KMS-11 (cell line): ENCODE measurements around the gene PCDH12.

ENCODE experiments used
- H2AFZ ChIP-seq: fragments of 200-600 bp; sonication (generic); 2 replicates; pipeline ENCODE4 v1.6.1; 2016; ENCODE audit warnings: antibody characterized with exemption, mixed run types, low read depth
- H3K27ac ChIP-seq: fragments of 200-600 bp; sonication (generic); 2 replicates; pipeline ENCODE4 v1.6.1; 2016; ENCODE audit warnings: mild to moderate bottlenecking, mixed run types
- H3K27me3 ChIP-seq: fragments of 200-600 bp; sonication (generic); 2 replicates; pipeline ENCODE4 v1.6.1; 2017; ENCODE audit warnings: mild to moderate bottlenecking, low read depth, mixed run types, moderate library complexity; ENCODE audit not compliant: insufficient read depth
- H3K36me3 ChIP-seq: fragments of 200-600 bp; sonication (generic); 2 replicates; pipeline ENCODE4 v1.6.1; 2017; ENCODE audit warnings: mild to moderate bottlenecking, mixed run types; ENCODE audit not compliant: insufficient read depth
- H3K4me1 ChIP-seq: fragments of 200-600 bp; sonication (generic); 2 replicates; pipeline ENCODE4 v1.6.1; 2016; ENCODE audit warnings: mild to moderate bottlenecking, low read depth, mixed run types; ENCODE audit not compliant: poor library complexity, severe bottlenecking
- H3K4me2 ChIP-seq: fragments of 200-600 bp; sonication (generic); 2 replicates; pipeline ENCODE4 v1.7.0; 2016; ENCODE audit warnings: mild to moderate bottlenecking, mixed run types
- H3K4me3 ChIP-seq: fragments of 200-600 bp; sonication (generic); IDR thresholded peaks from 2 replicates; pipeline ENCODE4 v1.6.1; 2017; ENCODE audit warnings: low read depth, low read length, mixed read lengths; ENCODE audit not compliant: insufficient read depth
- H3K79me2 ChIP-seq: fragments of 200-600 bp; sonication (generic); 2 replicates; pipeline ENCODE4 v1.6.1; 2016; ENCODE audit warnings: low read depth, mixed run types; ENCODE audit not compliant: insufficient read depth
- H3K9ac ChIP-seq: fragments of 200-600 bp; sonication (generic); 2 replicates; pipeline ENCODE4 v1.6.1; 2016; ENCODE audit warnings: mild to moderate bottlenecking, mixed run types
- H4K20me1 ChIP-seq: fragments of 200-600 bp; sonication (generic); 2 replicates; pipeline ENCODE4 v1.6.1; 2016; ENCODE audit warnings: mild to moderate bottlenecking, mixed run types; ENCODE audit not compliant: insufficient read depth
- TF ChIP-seq, protein P1 (sequence below): fragments of 200-600 bp; sonication (generic); conservative IDR thresholded peaks from 2 replicates; pipeline ENCODE4 v1.6.1; 2017; ENCODE audit warnings: low read depth, mild to moderate bottlenecking, antibody characterized with exemption, low read length, moderate library complexity, mixed read lengths

Gene PCDH12

DNA sequence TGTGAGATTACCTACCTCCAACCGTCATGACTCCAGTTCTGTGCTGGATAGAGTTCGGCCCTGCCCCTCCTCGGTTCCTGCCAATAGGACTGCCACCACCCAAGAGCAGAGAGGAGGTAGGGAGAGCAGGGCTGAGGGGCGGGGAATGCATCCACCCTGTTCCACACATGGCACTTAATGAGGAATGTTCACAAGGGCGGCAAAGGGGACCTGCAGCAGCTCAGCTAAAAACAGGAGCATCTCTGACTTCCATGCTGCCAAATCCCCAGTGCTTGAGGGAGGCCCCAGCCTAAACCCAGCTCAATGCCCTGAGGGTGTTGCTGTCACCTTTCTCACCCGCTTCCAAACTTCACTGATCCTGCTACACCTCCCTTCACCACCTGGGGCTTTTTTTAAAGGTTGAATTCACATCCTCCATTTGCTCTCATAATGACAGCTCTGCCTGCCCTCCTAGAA lies 42.1 kb downstream of the PCDH12 start:
- H4K20me1 ChIP-seq = no peaks in the 10 kb centered on the region
- H3K27me3 ChIP-seq = no peaks in the 10 kb centered on the region
- TF ChIP-seq, protein P1, sequence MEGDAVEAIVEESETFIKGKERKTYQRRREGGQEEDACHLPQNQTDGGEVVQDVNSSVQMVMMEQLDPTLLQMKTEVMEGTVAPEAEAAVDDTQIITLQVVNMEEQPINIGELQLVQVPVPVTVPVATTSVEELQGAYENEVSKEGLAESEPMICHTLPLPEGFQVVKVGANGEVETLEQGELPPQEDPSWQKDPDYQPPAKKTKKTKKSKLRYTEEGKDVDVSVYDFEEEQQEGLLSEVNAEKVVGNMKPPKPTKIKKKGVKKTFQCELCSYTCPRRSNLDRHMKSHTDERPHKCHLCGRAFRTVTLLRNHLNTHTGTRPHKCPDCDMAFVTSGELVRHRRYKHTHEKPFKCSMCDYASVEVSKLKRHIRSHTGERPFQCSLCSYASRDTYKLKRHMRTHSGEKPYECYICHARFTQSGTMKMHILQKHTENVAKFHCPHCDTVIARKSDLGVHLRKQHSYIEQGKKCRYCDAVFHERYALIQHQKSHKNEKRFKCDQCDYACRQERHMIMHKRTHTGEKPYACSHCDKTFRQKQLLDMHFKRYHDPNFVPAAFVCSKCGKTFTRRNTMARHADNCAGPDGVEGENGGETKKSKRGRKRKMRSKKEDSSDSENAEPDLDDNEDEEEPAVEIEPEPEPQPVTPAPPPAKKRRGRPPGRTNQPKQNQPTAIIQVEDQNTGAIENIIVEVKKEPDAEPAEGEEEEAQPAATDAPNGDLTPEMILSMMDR = no peak
- no peak overlapping the region for H3K9ac ChIP-seq
- no peak overlapping the region for H2AFZ ChIP-seq
- H3K4me2 ChIP-seq = no peak overlapping the region
- no peaks in the 10 kb centered on the region for H3K36me3 ChIP-seq
- H3K27ac ChIP-seq = no peak overlapping the region
- peaks cover 6% of the 10 kb centered on the region for H3K4me1 ChIP-seq
- no peaks in the 10 kb centered on the region for H3K79me2 ChIP-seq
- no peak overlapping the region for H3K4me3 ChIP-seq

- no peak overlapping the region for H3K27ac ChIP-seq
- H3K4me3 ChIP-seq = no peak overlapping the region
- TF ChIP-seq, protein P1 = no peak
- H3K79me2 ChIP-seq = no peaks in the 10 kb centered on the region
- no peak overlapping the region for H2AFZ ChIP-seq
- H3K4me2 ChIP-seq = no peak overlapping the region
- no peaks in the 10 kb centered on the region for H4K20me1 ChIP-seq
- H3K9ac ChIP-seq = no peak overlapping the region
- H3K4me1 ChIP-seq = peaks cover 6% of the 10 kb centered on the region
- H3K36me3 ChIP-seq = no peaks in the 10 kb centered on the region
- H3K27me3 ChIP-seq = no peaks in the 10 kb centered on the region
Measured at GRCh38 chr5:141914797-141915196, 43.2 kb downstream of the PCDH12 start.

- no peak overlapping the region for H2AFZ ChIP-seq
Measured at GRCh38 chr5:141914199-141914743, 43.7 kb downstream of the PCDH12 start.

DNA sequence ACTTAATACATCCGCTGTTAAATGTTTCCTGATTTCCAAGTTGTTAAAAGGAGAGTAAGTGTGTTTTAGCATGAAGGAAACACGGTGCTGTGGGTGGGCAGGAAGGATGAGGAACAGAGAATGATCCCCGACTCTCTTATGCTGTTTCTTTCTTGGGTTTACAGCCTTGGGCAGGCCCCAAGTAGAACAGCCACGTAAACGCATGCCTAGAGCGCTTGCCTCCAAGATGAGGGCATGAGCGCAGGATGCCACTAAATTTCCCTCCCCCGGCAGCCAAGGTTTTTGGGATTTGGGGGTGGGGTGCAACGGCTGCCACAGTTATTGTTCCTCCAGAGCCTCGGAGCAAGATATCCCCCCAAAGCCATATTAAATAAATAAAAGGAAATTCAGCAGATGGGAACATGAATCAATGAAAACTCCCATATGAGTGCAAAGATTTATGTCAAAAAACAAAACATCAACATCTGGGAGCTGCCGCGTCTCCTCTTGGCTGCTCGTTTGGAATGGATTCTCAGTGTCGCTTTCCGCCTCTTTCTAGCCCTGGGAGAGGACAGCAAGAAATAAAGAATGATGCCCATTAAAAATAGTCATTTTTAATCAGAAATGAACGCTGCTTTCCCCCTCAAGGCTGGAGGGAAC lies 44.3 kb downstream of the PCDH12 start:
- Histone ChIP-seq H3K36me3 (no peaks in the 10 kb centered on the region), H3K4me3 (no peak overlapping the region), H3K4me1 (peaks cover under 1% of the 10 kb centered on the region), H3K79me2 (no peaks in the 10 kb centered on the region), H3K4me2 (no peak overlapping the region), H4K20me1 (no peaks in the 10 kb centered on the region), H2AFZ (no peak overlapping the region), H3K9ac (no peak overlapping the region), H3K27ac (no peak overlapping the region), H3K27me3 (no peaks in the 10 kb centered on the region)
- TF ChIP-seq, protein P1 = no peak

More at GRCh38 chr5:141914199-141914743, 43.7 kb downstream of the PCDH12 start:
- no peaks in the 10 kb centered on the region for H4K20me1 ChIP-seq
- H3K4me3 ChIP-seq = no peak overlapping the region
- no peak overlapping the region for H3K27ac ChIP-seq
- no peaks in the 10 kb centered on the region for H3K27me3 ChIP-seq
- no peak overlapping the region for H3K9ac ChIP-seq
- peaks cover 6% of the 10 kb centered on the region for H3K4me1 ChIP-seq
- no peaks in the 10 kb centered on the region for H3K36me3 ChIP-seq
- no peaks in the 10 kb centered on the region for H3K79me2 ChIP-seq
- TF ChIP-seq, protein P1 = no peak
- no peak overlapping the region for H3K4me2 ChIP-seq
